BLaER1 treated with 17β-estradiol and CSF1 and Interleukin-3, amounts not matched to agents 10 nM and 100 nM (cell line): ENCODE data around the gene BRSK2.

Source experiments
- H3K27ac ChIP-seq, 11 experiments: shearing (Covaris generic); formaldehyde crosslinking; 2 replicates each; pipeline ENCODE4 v1.8.1; 2022
- H3K27me3 ChIP-seq, 11 experiments: shearing (Covaris generic); formaldehyde crosslinking; 2 replicates each; pipeline ENCODE4 v1.8.1; 2022
- H3K36me3 ChIP-seq, 11 experiments: shearing (Covaris generic); formaldehyde crosslinking; 2 replicates each; pipeline ENCODE4 v1.8.1; 2022
- H3K4me1 ChIP-seq, 10 experiments: shearing (Covaris generic); formaldehyde crosslinking; 2 replicates each; pipeline ENCODE4 v1.8.1; 2022
- H3K4me2 ChIP-seq, 11 experiments: shearing (Covaris generic); formaldehyde crosslinking; 2 replicates each; pipeline ENCODE4 v1.8.1; 2022
- H3K4me3 ChIP-seq, 10 experiments: shearing (Covaris generic); formaldehyde crosslinking; 2 replicates each; pipeline ENCODE4 v1.8.1; 2022
- H3K9ac ChIP-seq, 11 experiments: shearing (Covaris generic); formaldehyde crosslinking; 2 replicates each; pipeline ENCODE4 v1.8.1; 2022
- H3K9me3 ChIP-seq, 11 experiments: shearing (Covaris generic); formaldehyde crosslinking; replicated peaks in 1 of 11; 2 replicates each; pipeline ENCODE4 v1.8.1; 2022
- H4K20me1 ChIP-seq, 11 experiments: shearing (Covaris generic); formaldehyde crosslinking; 2 replicates each; pipeline ENCODE4 v1.8.1; 2022
- Cebpa-rat ChIP-seq, 11 experiments: shearing (Covaris generic); IDR thresholded peaks; 2 replicates each; pipeline ENCODE4 v1.8.1; 2022

The BRSK2 gene

DNA sequence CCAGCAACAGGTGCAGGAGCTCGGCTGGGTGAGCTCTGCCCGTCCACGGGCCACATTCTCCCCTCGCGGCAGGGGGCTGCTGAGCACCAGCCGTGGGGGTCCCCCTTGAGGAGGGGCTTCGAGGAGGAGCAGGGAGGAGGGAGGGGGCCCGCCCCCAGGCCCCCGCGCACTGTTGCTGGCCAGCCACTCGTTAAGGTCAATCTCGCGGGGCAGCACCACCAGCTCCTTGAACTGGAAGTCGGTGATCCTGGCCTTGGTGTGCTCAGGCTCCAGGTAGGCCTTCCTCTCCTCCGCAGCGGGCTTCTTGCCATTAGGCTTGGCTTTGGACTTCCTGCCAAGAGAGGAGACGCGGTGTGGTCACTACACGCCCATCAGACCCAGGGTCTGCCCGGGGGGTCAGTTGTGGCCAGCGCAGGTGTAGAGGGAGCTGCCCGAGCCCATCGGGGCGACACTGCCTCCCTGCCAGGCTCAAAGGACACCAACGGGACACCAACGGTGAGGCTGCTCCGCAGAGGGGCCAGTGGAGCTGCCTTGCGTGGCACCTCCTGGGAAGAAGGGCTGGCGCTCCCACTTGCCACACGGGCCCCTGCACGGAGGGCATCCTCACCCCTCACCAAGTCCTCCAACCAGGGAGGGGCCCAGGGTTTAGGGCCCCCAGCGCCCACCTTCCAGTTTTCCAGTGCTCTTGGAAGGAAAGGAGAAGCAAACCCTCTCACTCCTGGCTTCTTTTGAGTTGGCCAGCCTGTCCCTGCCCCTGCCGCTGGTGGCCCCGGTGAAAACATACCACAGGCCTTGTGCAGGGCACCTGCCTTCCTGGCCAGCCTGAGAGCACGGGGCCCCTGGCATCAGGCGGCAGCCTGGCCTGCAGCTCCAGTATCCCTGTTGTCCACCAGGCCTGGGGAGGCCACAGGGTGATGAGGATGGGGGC is 91.1 kb downstream of the BRSK2 start:
- Histone ChIP-seq H3K4me3 (no peak overlapping the region), H3K9me3 (no peaks in the 10 kb centered on the region), H3K9ac (no peak overlapping the region), H3K36me3 (peaks cover 47 to 66% (median 53%) of the 10 kb centered on the region in 11 experiments), H3K4me2 (no peak overlapping the region), H3K4me1 (peaks cover 2 to 28% (median 16%) of the 10 kb centered on the region in 10 experiments; a peak in 19 of 20 replicates), H4K20me1 (peaks cover 65 to 98% (median 77%) of the 10 kb centered on the region in 11 experiments), H3K27me3 (no peaks in the 10 kb centered on the region), H3K27ac (no peak overlapping the region)
- TF ChIP-seq Cebpa-rat (IDR thresholded peaks at IDR 0.05): no peak

- Histone ChIP-seq H3K4me3 (no peak overlapping the region), H4K20me1 (peaks cover 71 to 99% (median 83%) of the 10 kb centered on the region in 11 experiments), H3K27me3 (no peaks in the 10 kb centered on the region), H3K9ac (no peak overlapping the region), H3K36me3 (peaks cover 41 to 60% (median 47%) of the 10 kb centered on the region in 11 experiments), H3K9me3 (no peaks in the 10 kb centered on the region), H3K4me1 (peaks cover 8 to 35% (median 22%) of the 10 kb centered on the region in 10 experiments), H3K4me2 (no peak overlapping the region), H3K27ac (no peak overlapping the region)
- no peak for TF ChIP-seq Cebpa-rat (IDR thresholded peaks at IDR 0.05)
Measured at GRCh38 chr11:1481483-1481825, 91.7 kb downstream of the BRSK2 start.

DNA sequence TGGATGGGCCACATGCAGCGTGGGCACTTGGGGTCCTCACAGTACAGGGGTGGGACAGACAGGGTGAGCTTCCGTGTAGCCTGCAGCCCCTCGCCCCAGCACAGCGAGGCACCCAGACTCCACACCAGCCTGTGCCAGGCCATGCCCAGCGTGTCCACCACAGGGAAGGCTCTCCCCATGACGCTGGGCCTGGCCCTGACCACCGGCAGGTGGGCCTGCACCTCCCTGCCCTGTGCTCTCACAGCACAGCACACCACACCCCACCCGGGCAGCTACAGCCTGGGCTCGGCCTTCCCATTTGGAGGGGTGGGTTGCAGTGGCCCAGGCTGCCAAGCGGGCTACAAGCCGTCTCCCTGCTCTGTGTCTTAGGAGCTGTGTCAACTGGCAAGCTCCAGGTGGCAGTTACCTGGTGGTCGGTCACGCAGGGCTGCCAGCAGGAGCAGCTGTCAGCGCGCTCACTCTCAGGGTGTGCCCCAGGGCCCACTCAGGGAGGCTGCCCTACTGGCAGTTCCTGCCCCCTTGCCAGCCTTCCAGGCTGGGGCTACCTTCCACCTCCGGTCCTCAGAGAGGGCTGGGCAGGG is 92.2 kb downstream of the BRSK2 start:
- Histone ChIP-seq H3K4me3 (no peak overlapping the region), H3K4me1 (peaks cover 13 to 38% (median 27%) of the 10 kb centered on the region in 10 experiments), H3K36me3 (peaks cover 36 to 55% (median 42%) of the 10 kb centered on the region in 11 experiments), H3K9ac (0 out of 22 replicates have a peak overlapping the region, but pooled peaks of 1 of the 11 experiments have one; percentile 9), H3K27ac (no peak overlapping the region), H3K4me2 (no peak overlapping the region), H3K27me3 (no peaks in the 10 kb centered on the region), H3K9me3 (no peaks in the 10 kb centered on the region), H4K20me1 (peaks cover 75 to 99% (median 88%) of the 10 kb centered on the region in 11 experiments)
- TF ChIP-seq Cebpa-rat (IDR thresholded peaks at IDR 0.05): no peak

DNA sequence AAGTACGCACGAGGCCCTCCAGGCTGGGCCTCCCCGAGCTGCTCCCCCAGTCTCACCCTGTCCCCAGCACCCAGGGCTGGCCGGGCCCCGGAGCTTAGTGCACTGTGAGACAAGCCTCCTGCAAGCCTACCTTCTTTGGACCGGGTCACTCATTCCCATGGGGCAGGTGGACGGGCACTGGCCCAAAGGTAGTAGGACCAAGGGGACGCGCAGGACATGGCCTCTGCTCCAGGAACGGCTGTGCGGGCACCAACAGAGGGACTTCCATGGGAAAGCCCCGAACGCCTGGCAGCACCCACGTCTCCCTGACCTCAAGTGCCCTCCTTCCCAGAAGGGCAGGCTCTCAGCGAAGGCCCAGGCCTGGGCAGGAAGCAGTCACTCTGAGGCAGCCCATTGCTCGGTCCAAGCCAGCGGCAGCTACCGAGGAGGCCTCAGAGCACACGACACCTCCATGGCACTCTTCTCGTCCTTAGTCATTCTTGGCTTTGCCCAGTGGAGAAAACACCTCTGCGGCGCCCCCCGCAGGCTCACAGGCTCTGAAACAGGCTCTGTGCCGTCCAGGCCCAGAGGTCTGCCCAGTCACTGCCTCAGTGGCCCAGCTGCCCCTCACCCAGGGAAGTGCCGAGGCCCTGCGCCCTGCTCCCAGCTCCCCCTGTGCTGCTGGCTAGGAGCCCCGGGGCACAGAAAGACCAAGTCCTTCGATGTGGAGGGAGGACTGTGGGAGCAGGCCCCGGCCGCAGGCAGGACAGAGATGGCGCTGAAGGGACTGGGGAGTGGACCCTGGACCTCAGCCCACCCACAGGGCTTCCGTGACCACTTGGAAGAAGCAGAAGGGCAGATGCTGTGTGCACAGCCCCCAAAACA is 93.1 kb downstream of the BRSK2 start:
- Histone ChIP-seq H3K4me3 (no peak overlapping the region), H3K27ac (no peak overlapping the region), H3K27me3 (no peaks in the 10 kb centered on the region), H3K9me3 (no peaks in the 10 kb centered on the region), H4K20me1 (peaks cover 84 to 100% (median 97%) of the 10 kb centered on the region in 11 experiments), H3K36me3 (peaks cover 28 to 46% (median 33%) of the 10 kb centered on the region in 11 experiments), H3K9ac (peak overlapping the region in 2 of 11 experiments; percentile 9 to 11; a peak in 1 of 22 replicates), H3K4me1 (peaks cover 22 to 46% (median 35%) of the 10 kb centered on the region in 10 experiments), H3K4me2 (no peak overlapping the region)
- TF ChIP-seq Cebpa-rat (IDR thresholded peaks at IDR 0.05): no peak

DNA sequence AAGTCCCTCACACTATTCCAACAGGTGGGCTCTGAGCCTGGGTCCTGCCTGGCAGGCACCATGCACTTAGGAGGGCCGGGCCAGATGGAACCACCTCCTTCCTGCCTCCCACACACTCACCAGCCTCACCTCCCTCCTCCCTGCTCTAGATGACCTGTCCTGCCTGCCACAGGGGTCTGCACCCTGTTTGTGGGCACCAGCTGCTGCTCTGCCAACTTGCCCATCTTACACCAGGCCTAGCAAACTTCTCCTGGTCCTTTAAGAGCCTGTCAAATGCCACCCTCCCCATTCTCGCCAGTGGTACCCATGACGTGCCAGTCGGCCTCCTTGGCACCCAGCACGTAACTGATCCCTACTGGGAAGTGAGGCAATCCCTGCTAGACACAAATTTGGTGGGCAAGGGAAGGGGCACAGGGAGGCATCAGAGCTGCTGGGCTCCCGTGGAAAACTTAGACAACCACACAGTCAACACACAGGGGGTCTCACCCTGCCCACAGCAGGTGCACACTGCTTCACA is 93.8 kb downstream of the BRSK2 start:
- Histone ChIP-seq H3K27me3 (no peaks in the 10 kb centered on the region), H3K4me2 (no peak overlapping the region), H3K9ac (peak overlapping the region in 3 of 11 experiments; percentile 7 to 13 (median 11); a peak in 3 of 22 replicates), H3K4me3 (no peak overlapping the region), H3K36me3 (peaks cover 21 to 39% (median 27%) of the 10 kb centered on the region in 11 experiments), H3K9me3 (no peaks in the 10 kb centered on the region), H4K20me1 (peaks cover 84 to 100% (median 98%) of the 10 kb centered on the region in 11 experiments), H3K4me1 (peaks cover 29 to 53% (median 42%) of the 10 kb centered on the region in 10 experiments), H3K27ac (no peak overlapping the region)
- TF ChIP-seq Cebpa-rat (IDR thresholded peaks at IDR 0.05): no peak

- no peak overlapping the region for H3K9ac ChIP-seq
- peaks cover 85 to 100% (median 98%) of the 10 kb centered on the region in 11 experiments for H4K20me1 ChIP-seq
- no peaks in the 10 kb centered on the region for H3K27me3 ChIP-seq
- peaks cover 35 to 60% (median 49%) of the 10 kb centered on the region in 10 experiments for H3K4me1 ChIP-seq
- no peaks in the 10 kb centered on the region for H3K9me3 ChIP-seq
- H3K27ac ChIP-seq: no peak overlapping the region
- H3K4me3 ChIP-seq: no peak overlapping the region
- H3K36me3 ChIP-seq: peaks cover 14 to 33% (median 20%) of the 10 kb centered on the region in 11 experiments; a peak in 21 of 22 replicates
- no peak overlapping the region for H3K4me2 ChIP-seq
- TF ChIP-seq Cebpa-rat (IDR thresholded peaks at IDR 0.05): no peak
Measured at GRCh38 chr11:1484061-1484671, 94.4 kb downstream of the BRSK2 start.

DNA sequence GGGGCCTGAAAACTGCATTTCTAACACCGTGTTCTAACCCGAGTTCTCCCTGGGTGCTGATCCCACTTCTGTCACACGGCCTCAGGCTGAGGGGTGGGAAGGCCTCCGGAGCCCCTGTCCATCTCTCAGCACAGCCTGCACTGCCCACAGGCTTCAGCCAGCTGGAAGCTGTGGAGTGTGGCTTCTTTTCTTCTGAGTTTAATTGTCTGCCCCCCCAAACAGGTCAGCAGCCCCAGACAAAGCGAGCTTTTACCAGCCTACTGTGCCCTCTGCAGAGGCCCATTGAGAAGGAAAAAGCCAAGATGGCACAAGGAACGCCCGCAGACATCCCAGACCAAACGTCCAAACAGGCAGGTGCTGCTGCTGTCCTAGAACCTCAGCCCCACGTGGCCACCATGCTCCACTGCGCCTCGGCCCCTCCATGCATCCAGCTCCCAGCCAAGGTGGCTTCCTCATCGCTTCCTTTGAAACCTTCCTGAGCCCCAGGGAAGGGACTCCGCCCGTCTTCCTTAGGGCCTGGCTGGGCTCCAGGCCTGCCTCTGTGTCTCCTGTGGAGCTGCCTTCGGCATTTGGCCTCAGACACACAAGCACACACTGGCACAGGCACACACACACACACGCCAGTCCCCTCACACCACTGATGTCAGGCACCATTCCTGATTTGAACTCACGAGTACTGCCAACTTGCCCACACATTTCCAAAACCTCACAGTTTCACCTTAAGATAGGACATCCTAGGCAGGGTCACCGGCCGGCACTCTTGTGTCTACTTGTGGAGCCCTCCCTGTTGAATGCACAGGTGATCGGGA is 95.2 kb downstream of the BRSK2 start:
- H3K27me3 ChIP-seq: no peaks in the 10 kb centered on the region
- peaks cover 7 to 26% (median 13%) of the 10 kb centered on the region in 11 experiments; a peak in 21 of 22 replicates for H3K36me3 ChIP-seq
- no peak for TF ChIP-seq Cebpa-rat (IDR thresholded peaks at IDR 0.05)
- H3K4me2 ChIP-seq: peak overlapping the region in 5 of 11 experiments; percentile 73 to 89 (median 83); a peak in 5 of 22 replicates
- no peak overlapping the region for H3K4me3 ChIP-seq
- peaks cover 92 to 100% (median 98%) of the 10 kb centered on the region in 11 experiments for H4K20me1 ChIP-seq
- no peak overlapping the region for H3K9ac ChIP-seq
- no peaks in the 10 kb centered on the region for H3K9me3 ChIP-seq
- H3K27ac ChIP-seq: no peak overlapping the region
- H3K4me1 ChIP-seq: peaks cover 39 to 66% (median 56%) of the 10 kb centered on the region in 10 experiments
